Ectodermal cell (in vitro differentiated cells): ENCODE measurements around the gene DCC.

ENCODE experiments used
- H3K27ac ChIP-seq: 2 replicates; pipeline ENCODE4 v1.7.0; 2013; ENCODE audit warnings: mild to moderate bottlenecking, low read depth, low read length; ENCODE audit not compliant: insufficient read depth, poor library complexity, severe bottlenecking
- H3K27me3 ChIP-seq: 2 replicates; pipeline ENCODE4 v1.7.0; 2013; ENCODE audit warnings: mild to moderate bottlenecking, low read length; ENCODE audit not compliant: insufficient read depth, control insufficient read depth, poor library complexity, severe bottlenecking
- H3K36me3 ChIP-seq: one replicate; pipeline ENCODE4 v1.7.0; 2013; ENCODE audit warnings: low read length; ENCODE audit not compliant: control insufficient read depth, insufficient read depth
- H3K4me1 ChIP-seq: one replicate; pipeline ENCODE4 v1.7.0; 2013; ENCODE audit warnings: low read length; ENCODE audit not compliant: control insufficient read depth, insufficient read depth
- H3K4me3 ChIP-seq: 2 replicates; pipeline ENCODE4 v1.7.0; 2013; ENCODE audit warnings: low read depth, low read length, control low read depth; ENCODE audit not compliant: insufficient read depth
- H3K9me3 ChIP-seq: 2 replicates; pipeline ENCODE4 v1.7.0; 2013; ENCODE audit warnings: mild to moderate bottlenecking, low read length, moderate library complexity; ENCODE audit not compliant: control insufficient read depth
- WGBS, 2 experiments: methylation state at CpG; one replicate each; pipeline ENCODE4 v1.1.7; 2013; ENCODE audit warnings: missing lambda C conversion rate in 2 of 2; 5-methylcytosine and 5-hydroxymethylcytosine counted together

The DCC gene

GRCh38 chr18:52518086-52518485, 178.1 kb downstream of the DCC start:
- Histone ChIP-seq H3K4me1 (no peaks in the 10 kb centered on the region), H3K36me3 (no peaks in the 10 kb centered on the region), H3K4me3 (no peak overlapping the region), H3K27ac (no peak overlapping the region), H3K27me3 (no peaks in the 10 kb centered on the region), H3K9me3 (no peaks in the 10 kb centered on the region)
- 92 to 96% methylated on average over 2 of the region's 2 CpGs for WGBS, 2 experiments

GRCh38 chr18:52519021-52519420, 179.0 kb downstream of the DCC start:
- H3K27ac ChIP-seq = no peak overlapping the region
- H3K9me3 ChIP-seq = no peaks in the 10 kb centered on the region
- H3K36me3 ChIP-seq = no peaks in the 10 kb centered on the region
- WGBS, 2 experiments = 77 to 94% methylated on average over 1 of the region's 1 CpG
- no peak overlapping the region for H3K4me3 ChIP-seq
- no peaks in the 10 kb centered on the region for H3K27me3 ChIP-seq
- no peaks in the 10 kb centered on the region for H3K4me1 ChIP-seq

GRCh38 chr18:52523566-52523965, 183.6 kb downstream of the DCC start:
- no peak overlapping the region for H3K27ac ChIP-seq
- H3K4me3 ChIP-seq = no peak overlapping the region
- no peaks in the 10 kb centered on the region for H3K27me3 ChIP-seq
- WGBS, 2 experiments = 88 to 91% methylated on average over 1 of the region's 1 CpG
- no peaks in the 10 kb centered on the region for H3K36me3 ChIP-seq
- no peaks in the 10 kb centered on the region for H3K4me1 ChIP-seq
- no peaks in the 10 kb centered on the region for H3K9me3 ChIP-seq

- Histone ChIP-seq H3K27me3 (no peaks in the 10 kb centered on the region), H3K4me1 (no peaks in the 10 kb centered on the region), H3K9me3 (no peaks in the 10 kb centered on the region), H3K4me3 (no peak overlapping the region), H3K27ac (no peak overlapping the region), H3K36me3 (no peaks in the 10 kb centered on the region)
- 92% methylated on average over 2 of the region's 2 CpGs for WGBS, 2 experiments
Observed at GRCh38 chr18:52531836-52532235, 191.8 kb downstream of the DCC start.

- no peaks in the 10 kb centered on the region for H3K4me1 ChIP-seq
- H3K9me3 ChIP-seq = no peaks in the 10 kb centered on the region
- no peaks in the 10 kb centered on the region for H3K27me3 ChIP-seq
- no peak overlapping the region for H3K27ac ChIP-seq
- no peaks in the 10 kb centered on the region for H3K36me3 ChIP-seq
- no peak overlapping the region for H3K4me3 ChIP-seq
- WGBS, 2 experiments = 92 to 95% methylated on average over 6 of the region's 6 CpGs
Observed at GRCh38 chr18:52536039-52536438, 196.0 kb downstream of the DCC start.

- Histone ChIP-seq H3K4me3 (no peak overlapping the region), H3K27ac (no peak overlapping the region), H3K36me3 (no peaks in the 10 kb centered on the region), H3K9me3 (no peaks in the 10 kb centered on the region), H3K27me3 (no peaks in the 10 kb centered on the region), H3K4me1 (no peaks in the 10 kb centered on the region)
- WGBS, 2 experiments = 89 to 91% methylated on average over 1 of the region's 1 CpG
Observed at GRCh38 chr18:52537261-52537660, 197.3 kb downstream of the DCC start.

- no peaks in the 10 kb centered on the region for H3K27me3 ChIP-seq
- H3K4me3 ChIP-seq = no peak overlapping the region
- H3K36me3 ChIP-seq = no peaks in the 10 kb centered on the region
- H3K27ac ChIP-seq = no peak overlapping the region
- no peaks in the 10 kb centered on the region for H3K9me3 ChIP-seq
- H3K4me1 ChIP-seq = no peaks in the 10 kb centered on the region
- 97 to 98% methylated on average over 4 of the region's 4 CpGs for WGBS, 2 experiments
Observed at GRCh38 chr18:52541056-52541455, 201.1 kb downstream of the DCC start.

- WGBS, 2 experiments = 85 to 92% methylated on average over 4 of the region's 4 CpGs
- H3K4me1 ChIP-seq = no peaks in the 10 kb centered on the region
- H3K9me3 ChIP-seq = no peaks in the 10 kb centered on the region
- no peaks in the 10 kb centered on the region for H3K36me3 ChIP-seq
- no peaks in the 10 kb centered on the region for H3K27me3 ChIP-seq
- no peak overlapping the region for H3K4me3 ChIP-seq
- H3K27ac ChIP-seq = no peak overlapping the region
Observed at GRCh38 chr18:52544086-52544485, 204.1 kb downstream of the DCC start.

- H3K27me3 ChIP-seq = no peaks in the 10 kb centered on the region
- WGBS, 2 experiments = 88 to 92% methylated on average over 3 to 6 of the region's 6 CpGs
- no peak overlapping the region for H3K4me3 ChIP-seq
- H3K4me1 ChIP-seq = no peaks in the 10 kb centered on the region
- no peaks in the 10 kb centered on the region for H3K9me3 ChIP-seq
- no peak overlapping the region for H3K27ac ChIP-seq
- H3K36me3 ChIP-seq = no peaks in the 10 kb centered on the region
Observed at GRCh38 chr18:52546686-52547346, 206.8 kb downstream of the DCC start.

- H3K4me3 ChIP-seq = no peak overlapping the region
- no peaks in the 10 kb centered on the region for H3K36me3 ChIP-seq
- 83 to 89% methylated on average over 1 of the region's 1 CpG for WGBS, 2 experiments
- no peak overlapping the region for H3K27ac ChIP-seq
- no peaks in the 10 kb centered on the region for H3K27me3 ChIP-seq
- no peaks in the 10 kb centered on the region for H3K9me3 ChIP-seq
- H3K4me1 ChIP-seq = no peaks in the 10 kb centered on the region
Observed at GRCh38 chr18:52553441-52553840, 213.4 kb downstream of the DCC start.

GRCh38 chr18:52554180-52554579, 214.2 kb downstream of the DCC start:
- 76% methylated on average over 1 of the region's 1 CpG; no CpG with 5 or more reads in 1 of the 2 experiments for WGBS, 2 experiments
- Histone ChIP-seq H3K27ac (no peak overlapping the region), H3K4me3 (no peak overlapping the region), H3K27me3 (no peaks in the 10 kb centered on the region), H3K36me3 (no peaks in the 10 kb centered on the region), H3K4me1 (no peaks in the 10 kb centered on the region), H3K9me3 (no peaks in the 10 kb centered on the region)
